COLO829 (cell line): Measurements from ENCODE around the gene ZNF683.
"Not testable (repeated sequence)": the region's sequence is repeated elsewhere in the genome, so short reads cannot be mapped to it uniquely, and the experiment has no call there.

Source experiments
- DNase-seq: peaks from one replicate; pipeline ENCODE4 v3.0.0; 2012; ENCODE audit warnings: low spot score

The ZNF683 gene

DNA sequence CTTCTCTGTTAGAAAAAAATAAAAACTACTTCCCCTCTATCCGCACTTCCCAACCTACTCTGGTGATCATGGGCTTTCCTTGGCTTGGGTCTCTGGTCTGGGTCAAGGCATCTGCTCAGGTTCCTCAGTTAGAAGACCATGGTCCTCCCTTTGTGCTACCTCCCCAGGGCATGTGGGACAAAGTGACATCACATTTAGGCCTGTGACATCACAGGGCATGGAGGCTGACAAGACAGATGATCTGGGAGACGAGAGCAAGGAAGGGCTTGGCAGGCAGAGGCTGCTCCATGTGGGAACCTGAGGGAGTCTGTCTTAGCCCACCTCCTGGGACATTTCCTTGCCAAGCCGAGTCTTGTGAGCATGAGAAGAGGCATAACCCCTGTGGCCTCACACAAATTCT lies at the start of gene ZNF683:
ZNF683 (minus strand) TSS at position 140 of the 400 bp plus-strand sequence. CDS start 4,179 bp downstream, outside the sequence.
- DNase-seq: not testable (repeated sequence)

DNA sequence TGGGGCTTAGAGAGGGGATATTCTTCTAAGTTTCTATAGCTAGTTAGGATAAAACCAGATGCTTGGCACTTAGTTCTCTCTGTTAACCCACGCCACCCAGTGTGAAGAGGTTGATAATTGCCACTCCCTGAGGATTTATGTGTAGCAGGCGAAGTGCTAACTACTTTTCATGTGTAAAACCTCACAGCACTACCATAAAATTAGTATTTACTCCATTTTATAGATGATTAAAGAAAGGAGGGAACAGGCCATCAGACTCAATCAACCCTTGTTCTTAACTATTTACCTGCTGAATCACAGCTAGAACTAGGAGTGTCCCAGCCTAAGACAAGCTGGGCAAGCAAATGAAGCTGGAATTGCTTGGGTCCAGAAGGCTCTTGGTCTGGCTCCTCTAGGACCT lies 46.9 kb upstream of the ZNF683 start:
- DNase-seq: no peak

DNA sequence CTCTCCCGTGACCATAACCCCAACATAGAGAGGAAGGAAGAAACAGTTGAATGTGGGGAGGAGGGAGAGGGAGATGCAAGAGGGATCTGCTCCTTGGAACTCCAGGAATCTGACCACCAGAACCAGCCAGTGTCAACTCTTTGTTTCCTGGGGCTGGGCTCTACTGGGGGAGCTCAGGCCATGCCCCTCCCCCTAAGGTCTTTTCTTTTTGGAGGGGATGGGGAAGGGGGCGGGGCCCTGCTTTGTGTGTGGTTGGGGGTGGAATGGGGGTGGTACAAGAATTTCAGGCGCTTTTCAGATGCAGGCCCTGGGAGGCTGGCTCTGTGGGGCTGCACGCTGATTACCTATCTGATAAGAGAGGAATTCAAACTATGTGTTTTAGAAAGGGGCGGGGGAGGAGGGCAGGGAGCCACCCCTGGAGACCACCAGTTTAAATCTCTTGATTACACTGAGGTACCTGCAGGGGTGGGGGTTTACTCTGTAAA lies 46.4 kb upstream of the ZNF683 start:
- DNase-seq: no peak

DNA sequence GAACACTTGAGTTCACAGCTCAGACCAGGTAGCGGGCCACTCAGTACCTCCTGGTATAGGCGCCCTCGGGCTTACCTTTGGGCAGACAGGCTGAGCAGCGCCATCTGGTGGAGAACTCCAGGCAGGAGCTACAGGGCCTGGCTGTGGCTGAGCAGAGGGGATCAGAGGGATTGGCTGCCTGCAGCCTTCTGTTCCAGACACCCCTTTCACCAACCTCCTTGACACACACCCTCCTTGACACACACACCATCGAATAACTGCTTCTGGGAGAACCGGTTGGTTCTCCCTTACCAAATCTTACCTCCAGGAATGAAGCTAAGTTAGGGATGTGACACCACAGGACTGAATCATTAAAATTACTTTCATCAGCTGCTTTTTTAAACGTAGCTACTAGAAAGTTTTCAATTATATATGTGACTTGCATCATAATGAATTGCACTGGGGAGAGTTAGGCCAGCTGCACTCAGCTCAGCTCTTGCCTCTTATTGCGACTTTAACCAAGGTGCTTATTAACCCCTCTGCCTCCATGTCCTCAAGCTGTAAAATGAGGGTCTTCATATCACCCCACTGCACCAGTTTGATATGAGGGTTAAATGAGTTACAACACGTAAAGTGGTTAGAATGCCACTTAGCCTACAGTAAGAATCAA lies 44.7 kb upstream of the ZNF683 start:
- peak; percentile 41 for DNase-seq

DNA sequence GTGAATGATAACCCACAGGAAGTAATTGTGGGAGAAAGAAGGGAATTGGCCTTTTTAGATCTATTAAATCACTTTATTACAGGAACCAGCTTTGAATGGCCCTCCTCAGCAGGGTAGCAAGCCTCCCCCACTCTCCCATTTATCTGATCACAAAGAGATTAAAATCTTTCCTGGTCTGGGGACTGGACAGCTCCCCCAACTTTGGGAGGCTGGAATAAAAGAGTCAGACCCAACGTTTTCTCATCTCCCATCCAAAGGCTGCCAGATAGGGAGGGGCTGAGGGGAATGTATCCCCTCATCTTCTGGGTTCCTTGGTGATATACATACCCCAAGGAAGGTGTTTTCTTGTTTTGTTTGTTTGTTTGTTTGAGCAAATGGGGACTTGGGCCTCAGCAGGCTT lies 40.5 kb upstream of the ZNF683 start:
- DNase-seq: no peak

DNA sequence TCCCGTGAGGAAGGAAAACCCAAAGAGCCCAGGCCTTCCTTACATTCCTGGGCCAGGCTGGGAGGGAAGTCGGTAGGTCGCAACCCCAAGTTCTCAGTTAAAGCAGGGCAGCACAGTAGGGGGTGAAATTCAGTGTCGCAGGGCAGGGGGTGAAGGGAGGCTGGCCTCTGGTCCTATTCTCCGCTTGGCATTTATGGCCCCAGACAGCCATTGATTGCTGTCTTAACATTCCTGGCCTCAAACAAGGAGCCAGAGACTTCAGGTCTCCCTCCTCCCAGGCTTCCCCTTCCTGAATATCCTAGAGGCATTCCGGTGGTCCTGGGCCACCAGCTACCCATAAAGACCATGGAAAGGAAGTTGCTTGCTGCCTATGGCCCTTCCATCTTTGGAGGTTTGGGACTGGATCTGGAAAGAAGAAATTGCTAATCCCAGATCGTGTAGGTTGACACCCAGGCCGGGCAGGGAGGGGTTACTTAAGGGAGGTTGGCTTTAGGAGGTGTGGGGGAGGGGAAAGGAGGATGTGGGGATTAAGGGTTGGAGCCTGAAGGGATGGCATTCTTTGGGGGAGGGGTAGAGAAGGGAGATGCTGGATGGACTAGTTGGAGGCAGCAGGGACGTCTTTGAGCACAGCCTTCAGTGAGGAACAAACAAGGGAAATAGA lies 39.8 kb upstream of the ZNF683 start:
- no peak for DNase-seq

DNA sequence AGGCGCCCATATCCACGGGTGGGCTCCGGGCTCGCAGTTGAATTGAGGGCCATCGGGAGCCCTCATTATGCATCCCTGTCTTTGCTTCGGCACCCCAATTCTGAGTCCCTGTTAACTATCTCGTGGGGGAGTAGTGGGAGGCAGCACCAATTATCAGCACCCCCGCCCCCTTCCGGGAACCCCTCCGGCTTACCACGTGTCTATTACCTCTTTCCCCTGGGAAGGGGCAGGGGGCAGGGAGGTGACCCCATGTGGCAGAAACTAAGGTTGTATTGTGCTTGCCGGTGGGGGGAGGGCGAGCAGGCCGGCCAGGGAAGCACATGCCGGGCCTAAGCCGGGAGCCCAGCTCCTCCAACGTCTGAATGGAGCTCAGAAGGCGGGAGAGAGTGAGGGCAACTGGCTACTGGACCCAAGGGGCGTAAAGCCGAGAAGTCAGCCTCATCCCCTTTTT lies 39.1 kb upstream of the ZNF683 start:
- no peak for DNase-seq

DNA sequence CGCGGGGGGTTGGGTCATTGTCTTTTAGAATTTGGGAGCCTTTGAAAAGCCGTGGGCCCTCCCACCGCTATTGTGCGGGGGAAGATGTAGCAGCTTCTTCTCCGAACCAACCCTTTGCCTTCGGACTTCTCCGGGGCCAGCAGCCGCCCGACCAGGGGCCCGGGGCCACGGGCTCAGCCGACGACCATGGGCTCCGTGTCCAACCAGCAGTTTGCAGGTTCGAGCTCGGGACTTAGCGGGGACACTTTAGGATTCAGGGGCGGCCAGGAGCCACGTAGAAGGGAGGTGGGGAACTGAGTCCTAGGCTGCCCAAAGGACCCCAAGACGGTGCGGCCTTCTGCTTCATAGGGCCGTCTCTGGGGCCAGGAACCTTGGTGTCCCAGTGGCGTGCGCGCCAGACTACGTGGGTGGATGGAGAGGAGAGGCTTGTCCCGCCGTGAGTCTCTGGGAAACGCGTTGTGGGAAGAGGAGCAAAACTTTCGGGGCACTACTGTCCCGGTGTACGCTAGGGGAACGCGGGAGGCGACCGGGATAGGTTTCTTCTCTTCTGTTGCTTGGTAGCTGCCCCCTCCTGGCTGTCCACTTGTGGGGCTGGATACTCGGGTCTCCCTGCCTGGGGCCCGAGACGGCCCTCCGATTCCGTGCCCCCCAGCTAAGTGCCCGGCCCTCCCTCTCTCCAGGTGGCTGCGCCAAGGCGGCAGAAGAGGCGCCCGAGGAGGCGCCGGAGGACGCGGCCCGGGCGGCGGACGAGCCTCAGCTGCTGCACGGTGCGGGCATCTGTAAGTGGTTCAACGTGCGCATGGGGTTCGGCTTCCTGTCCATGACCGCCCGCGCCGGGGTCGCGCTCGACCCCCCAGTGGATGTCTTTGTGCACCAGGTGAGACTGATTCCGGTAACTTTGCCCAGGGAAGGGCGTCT lies 38.4 kb upstream of the ZNF683 start, which contains the start of gene LIN28A:
LIN28A (plus strand) TSS at position 112 of the 918 bp plus-strand sequence; CDS start at position 187, 75 bp downstream.
- no peak for DNase-seq

DNA sequence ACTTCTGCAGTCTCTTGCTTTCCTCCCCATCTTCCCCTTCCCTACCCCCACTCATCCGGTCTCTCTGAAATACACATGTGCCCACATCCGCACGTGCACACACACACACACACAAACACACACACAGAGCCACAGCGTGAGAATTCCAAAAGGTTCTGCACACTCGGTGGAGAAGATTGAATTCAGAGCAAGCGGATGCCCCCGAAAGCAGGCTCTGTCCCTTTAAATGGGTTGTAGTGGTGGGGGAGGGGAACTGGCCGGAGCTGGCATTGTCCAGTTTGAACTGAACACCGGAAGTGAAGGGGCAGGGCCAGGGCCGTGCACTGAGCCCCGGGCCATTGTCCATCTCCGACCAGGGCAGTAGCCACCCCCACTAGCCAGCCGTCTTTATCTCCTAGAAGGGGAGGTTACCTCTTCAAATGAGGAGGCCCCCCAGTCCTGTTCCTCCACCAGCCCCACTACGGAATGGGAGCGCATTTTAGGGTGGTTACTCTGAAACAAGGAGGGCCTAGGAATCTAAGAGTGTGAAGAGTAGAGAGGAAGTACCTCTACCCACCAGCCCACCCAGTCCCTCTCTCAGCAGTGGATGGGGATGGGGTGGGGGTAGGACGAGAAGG lies 36.7 kb upstream of the ZNF683 start:
- peak; percentile 33 for DNase-seq

DNA sequence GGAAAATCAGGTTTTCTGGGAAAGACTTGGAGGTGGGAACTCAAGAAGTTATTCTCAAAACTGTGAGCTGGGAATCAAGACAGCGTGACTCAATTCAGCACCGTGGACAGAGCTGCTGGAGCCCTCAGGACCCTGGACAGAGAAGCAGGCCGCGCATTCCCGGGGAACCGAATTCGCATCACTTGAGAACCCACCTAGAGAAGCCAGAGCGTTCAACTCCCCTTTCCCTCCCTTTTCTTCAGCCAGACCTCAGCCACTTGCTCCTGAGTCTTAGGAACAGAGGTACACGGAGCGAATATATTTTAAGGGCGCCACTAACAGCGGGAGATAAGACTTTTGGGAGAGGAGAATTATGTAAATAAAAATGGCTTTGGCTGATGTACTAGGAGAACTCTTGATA lies 36.1 kb upstream of the ZNF683 start:
- DNase-seq: peak; percentile 60

DNA sequence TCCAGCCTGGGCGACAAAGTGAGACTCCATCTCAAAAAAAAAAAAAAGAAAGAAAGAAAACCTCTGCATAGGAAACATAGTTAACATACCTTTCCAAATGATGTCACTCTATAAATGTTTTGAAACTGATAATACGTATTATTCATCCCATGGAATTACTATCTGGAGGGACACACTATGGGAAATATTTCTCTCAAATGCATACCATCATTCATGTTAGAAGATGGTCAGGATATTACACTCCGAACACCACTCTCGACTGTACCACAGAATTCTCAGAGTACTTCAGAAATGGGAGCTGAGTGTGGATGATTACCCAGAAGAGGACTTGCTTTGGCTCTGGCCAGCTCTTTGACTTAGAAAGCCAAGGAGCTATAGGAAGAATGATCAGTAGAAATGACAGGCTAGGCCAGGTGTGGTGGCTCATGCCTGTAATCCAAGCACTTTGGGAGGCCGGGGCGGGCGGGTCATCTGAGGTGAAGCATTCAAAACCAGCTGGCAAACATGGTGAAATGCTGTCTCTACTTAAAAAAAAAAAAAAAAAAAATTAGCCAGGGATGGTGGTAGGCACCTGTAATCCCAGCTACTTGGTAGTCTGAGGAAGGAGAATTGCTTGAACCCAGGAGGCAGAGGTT lies 32.8 kb upstream of the ZNF683 start:
- DNase-seq: no peak

DNA sequence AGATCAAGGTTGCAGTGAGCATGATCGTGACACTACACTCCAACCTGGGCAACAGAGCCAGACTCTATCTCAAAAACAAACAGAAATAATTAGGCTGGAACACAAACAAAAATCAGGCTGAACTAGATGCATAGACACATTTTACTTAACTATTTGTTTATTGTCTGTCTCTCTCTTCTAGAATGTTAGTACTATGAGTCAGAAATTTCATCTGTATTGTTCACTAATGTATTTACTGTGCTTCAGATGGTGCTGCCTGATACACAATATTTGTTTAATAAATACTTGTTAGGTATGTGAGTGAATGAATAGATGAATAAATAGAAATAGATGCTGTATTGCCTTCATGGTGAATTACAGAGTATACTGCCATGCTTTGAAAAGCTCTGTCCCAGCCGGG lies 32.1 kb upstream of the ZNF683 start:
- no peak for DNase-seq

DNA sequence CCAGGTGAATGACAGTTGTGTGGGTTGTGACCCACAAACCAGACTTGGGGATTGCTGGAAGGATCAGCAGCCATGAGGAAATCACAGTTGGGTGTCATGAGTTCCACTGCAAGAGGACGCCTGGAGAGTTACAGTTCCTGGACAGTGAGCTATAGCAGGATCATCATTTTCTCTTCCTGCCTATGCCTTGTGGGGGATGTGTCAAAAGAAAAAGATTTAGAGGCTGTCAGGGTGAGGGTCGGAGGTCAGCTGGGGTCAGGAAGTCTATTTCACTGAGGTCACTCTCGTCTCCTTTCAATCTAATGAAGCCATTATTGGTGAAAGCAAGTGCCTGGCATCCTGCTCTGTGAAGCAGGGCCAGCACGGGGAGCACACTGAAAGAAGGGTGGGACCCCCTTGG lies 31.1 kb upstream of the ZNF683 start:
- DNase-seq: no peak

DNA sequence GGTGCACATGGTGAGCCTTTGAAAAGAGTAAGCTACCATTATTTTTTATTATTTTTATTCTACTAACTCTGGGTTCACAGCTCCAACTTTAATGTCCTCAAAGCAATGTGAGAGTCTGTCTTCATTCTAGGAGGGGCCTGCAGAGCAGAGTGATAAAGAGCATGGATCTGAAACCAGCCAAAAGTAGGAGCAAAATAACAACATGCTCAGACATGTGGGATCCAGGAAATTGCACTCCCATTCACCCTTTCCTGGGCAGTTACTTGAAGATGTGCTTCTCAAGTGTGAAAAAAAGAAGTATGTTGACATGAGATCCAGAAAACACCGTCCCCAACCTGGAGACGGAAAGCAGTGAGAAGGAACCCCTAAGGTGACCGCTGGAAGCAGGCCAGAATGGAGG lies 29.3 kb upstream of the ZNF683 start:
- no peak for DNase-seq

DNA sequence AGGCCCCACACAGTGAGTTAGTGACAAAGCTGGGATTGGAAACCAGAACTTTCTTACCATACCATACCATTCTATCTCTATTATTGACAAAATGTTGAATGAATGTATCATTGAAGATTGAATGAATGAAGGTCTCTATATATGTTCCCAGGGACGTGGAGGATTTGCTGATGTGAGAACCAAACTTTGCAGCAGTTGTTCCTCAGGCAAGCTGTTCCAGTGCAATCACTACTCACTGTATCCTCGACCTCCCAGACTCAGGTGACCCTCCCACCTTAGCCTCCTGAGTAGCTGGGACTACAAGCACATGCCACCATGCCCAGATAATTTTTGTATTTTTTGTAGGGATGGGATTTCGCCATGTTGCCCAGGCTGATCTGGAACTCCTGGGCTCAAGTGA lies 26.5 kb upstream of the ZNF683 start:
- DNase-seq: no peak

DNA sequence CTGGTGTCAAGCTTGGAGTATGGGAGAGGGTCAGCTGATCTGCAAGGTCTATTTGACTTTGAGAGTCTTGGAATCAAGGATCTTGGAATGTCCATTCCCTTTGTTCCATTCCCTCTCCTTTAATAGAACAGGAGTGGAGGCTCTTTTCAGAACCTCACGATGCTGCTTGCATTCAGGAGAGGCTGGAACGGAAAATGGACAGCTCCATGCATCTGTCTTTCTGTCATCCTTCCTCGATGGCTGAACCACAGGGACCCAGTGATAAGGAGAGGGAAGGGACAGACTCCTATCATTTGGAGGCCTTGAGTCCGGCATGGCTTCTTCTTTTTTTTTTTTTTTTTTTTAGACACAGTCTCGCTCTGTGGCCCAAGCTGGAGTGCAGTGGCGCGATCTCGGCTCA lies 23.2 kb upstream of the ZNF683 start:
- no peak for DNase-seq

DNA sequence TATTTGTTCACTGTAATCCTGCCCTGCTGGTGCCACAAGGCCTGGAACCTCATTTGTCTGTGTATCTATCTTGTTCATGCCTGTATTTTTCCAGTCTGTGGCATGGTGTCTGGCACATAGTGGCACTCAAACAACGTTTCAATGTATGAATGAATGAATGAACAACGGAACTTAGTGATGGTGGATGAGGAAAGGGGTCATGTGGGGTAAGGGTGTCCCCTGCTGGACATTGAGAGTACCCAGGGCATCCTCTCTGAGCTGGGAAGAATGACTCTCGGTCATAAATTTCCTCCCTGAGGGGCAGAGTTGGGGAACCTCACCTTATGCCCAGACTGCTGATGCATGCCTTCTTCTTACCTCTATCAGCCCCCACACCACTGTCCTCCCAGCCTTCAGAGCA lies 18.9 kb upstream of the ZNF683 start:
- peak; percentile 75 for DNase-seq

DNA sequence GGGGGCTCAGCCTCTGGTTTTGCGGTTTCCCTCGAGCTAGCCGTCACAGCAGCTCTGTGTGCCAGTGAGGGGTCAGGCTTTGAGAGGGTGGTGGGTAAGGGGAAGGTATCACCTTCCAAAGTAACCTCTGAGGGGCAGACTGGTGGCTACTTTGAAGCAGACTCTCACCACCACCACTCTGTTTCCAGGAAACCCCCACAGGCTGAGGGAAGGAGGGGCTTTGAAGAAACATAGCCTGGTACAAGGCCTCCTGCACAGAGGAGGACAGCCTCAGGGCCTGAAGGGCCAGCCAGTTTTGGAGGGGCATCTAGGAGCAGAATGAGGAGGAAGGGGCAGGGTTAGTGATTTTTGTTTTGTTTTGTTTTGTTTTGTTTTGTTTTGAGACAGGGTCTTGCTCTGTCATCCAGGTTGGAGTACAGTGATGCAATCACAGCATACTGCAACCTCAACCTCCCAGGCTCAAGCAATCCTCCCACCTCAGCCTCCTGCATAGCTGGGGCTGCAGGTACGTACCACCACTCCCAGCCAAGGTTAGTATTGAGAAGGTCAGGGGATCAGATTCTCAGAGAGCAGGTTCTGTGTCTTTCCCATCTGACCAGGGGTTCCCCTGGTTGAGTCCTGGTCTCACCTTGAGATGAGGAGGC lies 17.2 kb upstream of the ZNF683 start:
- DNase-seq: no peak

DNA sequence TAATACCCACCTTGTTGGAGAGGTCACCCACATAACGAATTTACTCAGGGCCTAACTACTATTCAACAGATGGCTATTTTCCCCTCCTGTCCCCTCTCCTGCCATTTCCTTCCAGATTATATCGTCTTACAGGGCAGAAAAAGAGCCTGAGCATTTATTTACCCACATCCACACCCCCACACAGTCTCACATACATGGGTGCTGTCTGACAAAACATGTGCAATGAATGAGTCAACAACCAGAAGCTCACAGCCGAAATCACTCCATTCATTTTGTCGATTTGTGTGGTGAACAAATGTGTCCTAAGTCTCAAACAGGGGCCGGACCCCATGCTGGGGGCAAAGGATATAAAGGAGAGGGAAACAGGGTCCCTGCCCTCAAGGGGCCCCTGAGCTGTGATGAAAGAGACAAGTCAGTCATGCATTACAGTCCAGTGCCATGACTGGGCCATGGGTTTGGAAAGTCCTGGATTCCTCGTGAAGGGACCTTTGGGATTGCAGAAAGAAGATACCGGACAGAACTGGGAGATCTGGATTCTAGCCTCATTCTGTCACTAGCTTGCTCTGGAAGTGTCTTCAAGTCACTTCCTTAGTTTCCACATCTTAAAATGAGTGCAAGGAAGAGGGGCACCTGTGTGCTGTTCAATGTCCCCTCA lies 16.4 kb upstream of the ZNF683 start:
- DNase-seq: no peak

DNA sequence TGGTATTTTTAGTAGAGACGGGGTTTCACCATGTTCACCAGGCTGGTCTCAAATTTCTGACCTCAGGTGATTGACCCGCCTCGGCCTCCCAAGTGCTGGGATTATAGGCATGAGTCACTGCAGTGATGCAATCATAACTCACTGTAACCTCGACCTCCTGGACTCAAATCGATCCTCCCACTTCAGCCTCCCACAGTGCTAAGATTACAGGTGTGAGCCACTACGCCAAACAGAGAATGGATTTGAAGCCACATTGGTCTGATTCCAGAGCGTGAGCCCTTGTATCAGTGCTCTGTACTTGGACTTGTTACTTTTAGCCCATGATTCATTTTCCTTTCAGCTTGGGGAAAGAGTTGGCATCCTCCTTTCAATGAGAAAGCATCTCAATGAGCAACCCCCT lies 14.9 kb upstream of the ZNF683 start:
- no peak for DNase-seq

DNA sequence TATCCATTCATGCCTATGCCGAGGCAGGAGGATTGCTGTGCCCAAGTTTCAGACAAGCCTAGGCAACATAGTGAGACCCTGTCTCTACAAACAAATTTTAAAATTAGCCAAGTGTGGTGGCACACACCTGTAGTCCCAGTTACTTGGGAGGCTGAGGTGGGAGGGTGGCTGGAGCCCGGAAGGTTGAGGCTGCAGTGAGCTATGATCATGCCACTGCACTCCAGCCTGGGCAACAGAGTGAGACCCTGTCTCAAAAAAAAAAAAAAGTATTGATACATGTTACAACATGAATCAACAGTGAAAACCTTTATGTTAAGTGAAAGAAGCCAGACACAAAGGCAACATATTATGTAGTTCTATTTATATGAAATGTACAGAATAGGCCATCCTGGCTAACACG lies 12.5 kb upstream of the ZNF683 start:
- DNase-seq: not testable (repeated sequence)
